Transverse colon (tissue), 4 donors: ENCODE measurements around the gene GPC1. TPM values are rescaled to one million over a fixed set of nuclear protein-coding genes. Genes with fewer than 3 reads are reported as not detected.

Experiments
- DNase-seq: peaks from one replicate; pipeline ENCODE4 v3.0.0-alpha.2; 2019
- H3K27ac ChIP-seq, 4 donors: fragments of 200-600 bp; sonication (generic); 2 replicates each; pipeline ENCODE4 v1.5.1; 2016 to 2018; ENCODE audit warnings: inconsistent platforms in 4 of 4
- H3K27me3 ChIP-seq: fragments of 200-600 bp; sonication (generic); 2 replicates; pipeline ENCODE4 v1.5.1; 2017; ENCODE audit warnings: inconsistent platforms
- H3K36me3 ChIP-seq, 4 donors: fragments of 200-600 bp; sonication (generic); 2 replicates each; pipeline ENCODE4 v1.5.1; 2017 to 2019; ENCODE audit warnings: inconsistent platforms in 4 of 4
- H3K4me1 ChIP-seq, 4 donors: fragments of 200-600 bp; sonication (generic); 2 replicates each; pipeline ENCODE4 v1.5.1; 2017 to 2020; ENCODE audit warnings: inconsistent platforms in 4 of 4
- H3K4me3 ChIP-seq, 4 donors: fragments of 200-600 bp; sonication (generic); 1 replicate in 1 of 4; 2 replicates in 3 of 4; pipeline versions ENCODE4 v1.5.1 to v1.6.1; 2017 to 2019; ENCODE audit warnings: inconsistent platforms in 4 of 4
- H3K9me3 ChIP-seq, 2 donors: fragments of 200-600 bp; sonication (generic); 2 replicates each; pipeline ENCODE4 v1.5.1; 2017 to 2019; ENCODE audit warnings: inconsistent platforms in 2 of 2
- CTCF ChIP-seq, 5 experiments: fragments of 200-600 bp in 3 of 5; fragments of 450-650 bp in 2 of 5; sonication (generic) in 3 of 5; IDR thresholded peaks; 1 replicate in 2 of 5; 2 replicates in 3 of 5; pipeline ENCODE4 v1.5.1; 2016 to 2017; ENCODE audit warnings: antibody characterized with exemption in 5 of 5, inconsistent platforms in 3 of 5, mild to moderate bottlenecking in 2 of 5, moderate library complexity in 1 of 5
- EP300 ChIP-seq: sonication (generic); formaldehyde crosslinking; IDR thresholded peaks from one replicate; pipeline ENCODE4 v1.6.1; 2017; ENCODE audit warnings: antibody characterized with exemption, low read depth
- POLR2A ChIP-seq: fragments of 450-650 bp; IDR thresholded peaks from one replicate; pipeline ENCODE4 v1.6.1; 2016; ENCODE audit warnings: antibody characterized with exemption, mild to moderate bottlenecking, moderate library complexity
- POLR2AphosphoS5 ChIP-seq, 3 donors: sonication (generic); formaldehyde crosslinking; IDR thresholded peaks; one replicate each; pipeline ENCODE4 v1.6.1; 2016; ENCODE audit warnings: antibody characterized with exemption in 3 of 3
- WGBS, 2 donors: methylation state at CpG; one replicate each; pipeline ENCODE4 v1.1.5; 2018; ENCODE audit warnings: low coverage in 1 of 2; 5-methylcytosine and 5-hydroxymethylcytosine counted together
- in situ Hi-C, 4 donors: fragments of 200-750 bp; cut with MboI; loops; one replicate each; pipeline versions ENCODE4 v1.15.0 to v1.15.1; 2017; ENCODE audit warnings: low sequenced_read_pairs in 3 of 4, low pct_ligation_motif_present in 1 of 4, low pct_unique_long_range_greater_than_20kb in 1 of 4
- intact Hi-C: fragments of 100-400 bp; cut with DNase I; formaldehyde crosslinking; loops from one replicate; pipeline ENCODE4 v1.15.1; 2023; ENCODE audit warnings: low total_unique reads
- total RNA-seq, 4 donors: library from RNA; depleted of rRNA; stranded (reverse); fragments of >200 nt; gene quantifications; one replicate each; pipeline ENCODE4 v1.1.0, GENCODE V29; 2016

Gene GPC1
- total RNA-seq, 4 donors from 2014 or later = 10.4 to 31.8 (median 18.0) TPM

GRCh38 chr2:240456447-240457222 is 21.2 kb downstream of the GPC1 start:
- Histone ChIP-seq H3K27ac (peak overlapping the region in 1 of 4 donors; percentile 45), H3K4me1 (peaks cover 6 to 28% (median 21%) of the 10 kb centered on the region in 4 donors), H3K4me3 (no peak overlapping the region), H3K36me3 (no peaks in the 10 kb centered on the region), H3K9me3 (no peaks in the 10 kb centered on the region), H3K27me3 (peaks cover 49% of the 10 kb centered on the region)
- 67 to 69% methylated on average over 1 to 13 of the region's 17 CpGs for WGBS, 2 donors
- intact Hi-C loops = no loop called here
- DNase-seq = no peak
- in situ Hi-C loops = no loop called here
- no peak for TF ChIP-seq EP300
- no peak for TF ChIP-seq POLR2AphosphoS5 (IDR thresholded peaks at IDR 0.05)
- no peak for TF ChIP-seq POLR2A
- no peak for TF ChIP-seq CTCF (IDR thresholded peaks at IDR 0.05)

DNA sequence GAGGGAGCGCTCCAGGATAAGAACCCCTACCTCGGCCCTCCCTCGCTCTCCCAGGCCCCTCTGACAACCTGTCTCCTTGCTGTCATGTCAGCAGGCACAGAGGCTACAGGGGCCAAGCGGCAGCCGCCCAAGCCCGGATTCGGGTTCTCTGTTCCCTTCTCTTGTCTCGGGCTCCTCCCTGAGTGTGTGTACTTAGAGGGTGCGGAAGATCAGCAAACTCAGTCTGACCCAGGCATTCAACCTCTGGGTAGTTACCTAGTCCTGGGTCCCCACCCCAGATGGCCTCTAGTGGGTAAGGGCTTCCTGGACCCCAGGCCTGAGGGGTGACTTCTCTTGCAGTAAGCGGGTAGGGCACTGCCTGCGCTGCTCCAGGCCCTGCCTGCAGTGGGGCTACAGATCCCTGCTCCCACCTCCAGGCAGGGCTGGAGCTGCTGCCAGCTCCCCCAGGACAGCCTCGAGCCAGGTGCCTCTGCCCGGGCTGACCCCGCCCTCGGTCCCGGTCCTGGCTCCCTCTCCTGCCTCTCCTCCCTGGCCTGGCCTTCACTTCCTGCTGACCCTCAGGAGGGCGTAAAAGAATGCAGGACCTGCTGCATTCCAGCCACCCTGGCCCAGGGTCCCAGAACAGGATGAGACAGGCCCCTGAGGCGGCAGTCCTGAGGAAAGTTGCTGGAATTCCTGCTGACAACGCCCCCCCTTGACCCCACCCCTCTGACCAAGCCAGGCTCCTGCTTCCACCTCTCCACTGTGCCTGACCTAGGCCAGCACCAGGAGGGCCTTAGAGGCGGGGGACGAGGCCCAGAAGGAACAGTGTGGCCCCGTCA is 22.0 kb downstream of the GPC1 start:
- in situ Hi-C loops (no loop called here), intact Hi-C loops (no loop called here)
- Histone ChIP-seq H3K27ac (peak overlapping the region in 1 of 4 donors; percentile 45), H3K27me3 (peaks cover 41% of the 10 kb centered on the region), H3K36me3 (no peaks in the 10 kb centered on the region), H3K4me1 (peaks cover 0 to 20% (median 13%) of the 10 kb centered on the region in 4 donors), H3K4me3 (no peak overlapping the region), H3K9me3 (no peaks in the 10 kb centered on the region)
- WGBS, 2 donors = 61% methylated on average over 20 of the region's 22 CpGs; no CpG with 5 or more reads in 1 of the 2 donors
- no peak for DNase-seq
- no peak for TF ChIP-seq CTCF (IDR thresholded peaks at IDR 0.05)
- TF ChIP-seq EP300 = no peak
- TF ChIP-seq POLR2AphosphoS5 (IDR thresholded peaks at IDR 0.05) = no peak
- TF ChIP-seq POLR2A = no peak

DNA sequence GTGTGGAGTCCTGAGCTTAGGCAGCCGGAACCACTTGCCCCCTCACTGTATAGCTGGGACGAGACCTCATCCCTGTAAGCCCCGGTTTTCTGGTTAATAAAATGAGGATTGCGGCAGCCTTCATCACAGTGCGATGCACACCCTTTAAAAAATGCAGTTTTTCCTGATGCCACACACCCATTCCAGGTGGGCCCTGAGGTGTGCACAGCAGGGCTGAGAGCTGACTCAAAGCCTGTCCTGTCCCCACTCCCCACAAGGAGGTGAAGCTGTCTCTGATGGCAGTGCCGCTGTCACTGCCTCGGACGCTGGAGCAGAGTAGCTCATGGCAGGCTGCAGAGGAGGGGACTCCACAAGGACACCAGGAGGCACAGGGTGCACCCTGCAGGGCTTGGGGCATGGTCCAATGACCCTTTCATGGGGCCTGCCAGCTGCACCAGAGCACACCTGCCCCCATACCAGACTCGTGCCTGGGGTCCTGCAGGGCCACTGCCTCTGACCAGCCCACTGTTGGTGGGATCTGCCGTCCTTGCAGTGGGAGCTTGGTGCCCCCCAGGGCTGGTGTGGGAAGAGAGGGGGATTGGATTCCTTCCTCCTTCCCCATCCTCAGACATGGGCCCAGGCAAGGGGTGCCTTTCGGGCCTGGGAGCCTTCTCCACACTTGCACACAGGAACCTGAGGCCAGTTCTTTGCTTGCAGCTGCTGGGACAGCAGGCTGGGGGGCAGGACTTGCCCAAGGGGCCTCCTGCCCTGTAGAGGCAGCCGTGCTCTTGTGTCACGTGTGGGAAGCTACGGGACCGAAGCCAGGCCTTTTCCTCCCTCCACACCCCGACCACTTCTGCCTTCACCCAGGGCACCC is 22.8 kb downstream of the GPC1 start:
- WGBS, 2 donors = 80% methylated on average over 16 of the region's 16 CpGs; no CpG with 5 or more reads in 1 of the 2 donors
- intact Hi-C loops = no loop called here
- no peaks in the 10 kb centered on the region for H3K36me3 ChIP-seq
- no peak for DNase-seq
- H3K4me1 ChIP-seq = peaks cover 0 to 20% (median 11%) of the 10 kb centered on the region in 4 donors
- H3K9me3 ChIP-seq = no peaks in the 10 kb centered on the region
- H3K27me3 ChIP-seq = peaks cover 37% of the 10 kb centered on the region
- in situ Hi-C loops = no loop called here
- H3K4me3 ChIP-seq = no peak overlapping the region
- H3K27ac ChIP-seq = no peak overlapping the region
- TF ChIP-seq CTCF (IDR thresholded peaks at IDR 0.05) (no peak), EP300 (no peak), POLR2AphosphoS5 (IDR thresholded peaks at IDR 0.05) (no peak), POLR2A (no peak)
